Lower leg skin (tissue), 3 donors: Measurements from ENCODE around the gene GFOD2.

ENCODE experiments used
- CTCF ChIP-seq, 3 donors: fragments of 450-650 bp; IDR thresholded peaks; one replicate each; pipeline ENCODE4 v1.5.1; 2016; ENCODE audit warnings: antibody characterized with exemption in 3 of 3, mild to moderate bottlenecking in 3 of 3, moderate library complexity in 2 of 3
- POLR2A ChIP-seq, 2 donors: fragments of 450-650 bp; IDR thresholded peaks; one replicate each; pipeline ENCODE4 v1.6.1; 2016 to 2017; ENCODE audit warnings: antibody characterized with exemption in 2 of 2, mild to moderate bottlenecking in 1 of 2, moderate library complexity in 1 of 2

- TF ChIP-seq CTCF (IDR thresholded peaks at IDR 0.05) = no peak
- no peak for TF ChIP-seq POLR2A (IDR thresholded peaks at IDR 0.05)
These were observed 12.1 kb upstream of the GFOD2 start for GRCh38 chr16:67731071-67731752.
